Fibroblast of villous mesenchyme (primary cell): ENCODE measurements around the gene EMILIN2. TPM values are rescaled to one million over a fixed set of nuclear protein-coding genes. Genes with fewer than 3 reads are reported as not detected.

Source experiments
- DNase-seq: peaks from one replicate; pipeline ENCODE4 v3.0.0-alpha.2; 2010; ENCODE audit warnings: low read depth
- H3K4me3 ChIP-seq: 2 replicates; pipeline ENCODE4 v1.5.1; 2011; ENCODE audit warnings: low read depth, mild to moderate bottlenecking, low read length
- total RNA-seq: library from RNA; depleted of rRNA; stranded (reverse); fragments of >200 nt; gene quantifications from 2 replicates; pipeline ENCODE4 v1.2.3, GENCODE V29; 2012
- TF ChIP-seq, protein P1 (sequence below): IDR thresholded peaks from 2 replicates; pipeline ENCODE4 v1.5.1; 2012; ENCODE audit warnings: low read depth, mild to moderate bottlenecking, low read length; ENCODE audit not compliant: insufficient read depth

Gene EMILIN2
- total RNA-seq, 1 donor, result 16.4 TPM

DNA sequence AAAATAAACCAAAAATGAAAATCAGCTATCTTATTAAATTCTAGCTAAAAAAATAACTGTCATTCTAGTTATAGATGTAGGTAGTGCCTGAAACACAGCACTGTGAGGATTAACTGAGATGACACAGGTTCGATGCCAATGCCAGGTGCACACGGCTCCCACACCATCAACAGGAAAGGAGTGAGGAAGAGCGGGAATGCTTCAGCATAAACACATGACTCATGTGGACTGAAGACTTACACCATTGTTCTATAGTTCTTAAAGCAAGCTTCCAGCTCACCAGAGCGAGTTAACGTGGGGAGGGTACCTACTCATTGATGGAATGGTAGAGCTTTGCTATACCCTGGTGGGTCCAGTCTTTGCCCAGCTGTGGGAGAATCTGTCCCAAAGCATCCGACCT lies 76.7 kb downstream of the EMILIN2 start:
- TF ChIP-seq, protein P1, sequence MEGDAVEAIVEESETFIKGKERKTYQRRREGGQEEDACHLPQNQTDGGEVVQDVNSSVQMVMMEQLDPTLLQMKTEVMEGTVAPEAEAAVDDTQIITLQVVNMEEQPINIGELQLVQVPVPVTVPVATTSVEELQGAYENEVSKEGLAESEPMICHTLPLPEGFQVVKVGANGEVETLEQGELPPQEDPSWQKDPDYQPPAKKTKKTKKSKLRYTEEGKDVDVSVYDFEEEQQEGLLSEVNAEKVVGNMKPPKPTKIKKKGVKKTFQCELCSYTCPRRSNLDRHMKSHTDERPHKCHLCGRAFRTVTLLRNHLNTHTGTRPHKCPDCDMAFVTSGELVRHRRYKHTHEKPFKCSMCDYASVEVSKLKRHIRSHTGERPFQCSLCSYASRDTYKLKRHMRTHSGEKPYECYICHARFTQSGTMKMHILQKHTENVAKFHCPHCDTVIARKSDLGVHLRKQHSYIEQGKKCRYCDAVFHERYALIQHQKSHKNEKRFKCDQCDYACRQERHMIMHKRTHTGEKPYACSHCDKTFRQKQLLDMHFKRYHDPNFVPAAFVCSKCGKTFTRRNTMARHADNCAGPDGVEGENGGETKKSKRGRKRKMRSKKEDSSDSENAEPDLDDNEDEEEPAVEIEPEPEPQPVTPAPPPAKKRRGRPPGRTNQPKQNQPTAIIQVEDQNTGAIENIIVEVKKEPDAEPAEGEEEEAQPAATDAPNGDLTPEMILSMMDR, result no peak
- DNase-seq, result no peak
- no peak overlapping the region for H3K4me3 ChIP-seq

DNA sequence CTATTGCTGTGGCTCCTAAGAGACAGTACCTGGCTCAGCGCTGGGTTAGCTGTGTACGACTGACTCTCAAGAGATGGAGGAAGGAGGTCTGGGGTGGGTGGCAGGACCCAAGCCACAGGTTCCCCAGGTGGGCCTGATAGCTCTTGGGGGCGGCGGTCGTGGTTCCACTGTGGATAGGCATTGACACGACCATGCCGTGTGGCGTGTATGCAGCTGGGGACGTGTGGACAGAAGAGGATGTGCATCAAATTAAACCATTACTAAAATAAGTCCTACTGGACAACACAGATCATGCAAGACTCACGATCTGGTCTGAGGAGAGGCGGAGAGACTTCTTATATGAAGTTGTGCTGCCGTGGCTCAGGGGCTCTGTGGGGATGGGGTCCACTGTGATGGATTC lies 78.1 kb downstream of the EMILIN2 start:
- TF ChIP-seq, protein P1, result no peak
- no peak overlapping the region for H3K4me3 ChIP-seq
- DNase-seq, result no peak

DNA sequence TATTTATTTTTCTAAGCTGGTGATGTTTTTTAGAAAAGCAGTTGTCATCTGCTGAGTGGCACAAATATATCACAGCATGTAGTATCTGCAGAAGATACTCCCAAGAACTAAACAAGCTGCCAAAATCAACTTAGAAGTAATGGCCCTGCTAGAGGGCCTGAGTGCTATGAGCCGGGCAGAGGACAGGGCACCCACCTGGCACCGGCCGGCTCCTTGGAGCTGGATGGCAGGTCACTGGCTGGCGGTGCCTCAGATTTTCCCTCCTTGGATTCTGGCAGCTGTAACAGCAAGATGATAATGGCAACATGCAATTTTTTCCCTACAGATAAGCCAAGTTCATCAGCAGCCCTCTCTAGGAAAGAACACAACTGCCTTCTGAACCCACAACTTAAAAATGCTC lies 79.7 kb downstream of the EMILIN2 start:
- no peak for DNase-seq

DNA sequence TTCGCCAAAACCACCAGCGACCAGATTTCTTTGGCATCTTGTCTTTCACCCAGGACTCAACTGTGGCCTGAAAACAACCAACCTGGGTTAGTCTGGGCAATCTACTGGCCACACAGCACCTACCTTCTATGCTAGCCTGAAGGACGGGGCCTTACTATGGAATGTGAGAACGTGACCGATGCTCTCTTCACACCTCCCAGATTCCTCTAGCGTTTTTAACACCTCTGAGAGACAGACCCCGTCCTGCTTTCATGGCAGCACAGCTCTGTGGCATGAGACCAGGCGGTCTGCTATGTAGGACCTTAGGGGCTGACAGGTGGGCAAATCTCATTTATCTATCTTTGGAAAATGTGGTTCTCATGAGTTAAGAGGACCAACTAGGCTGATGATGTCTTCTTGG lies 80.9 kb downstream of the EMILIN2 start:
- no peak overlapping the region for H3K4me3 ChIP-seq
- TF ChIP-seq, protein P1, result no peak
- DNase-seq, result no peak

More for the DNA sequence above, 79.7 kb downstream of the EMILIN2 start:
- TF ChIP-seq, protein P1, result no peak
- no peak overlapping the region for H3K4me3 ChIP-seq

DNA sequence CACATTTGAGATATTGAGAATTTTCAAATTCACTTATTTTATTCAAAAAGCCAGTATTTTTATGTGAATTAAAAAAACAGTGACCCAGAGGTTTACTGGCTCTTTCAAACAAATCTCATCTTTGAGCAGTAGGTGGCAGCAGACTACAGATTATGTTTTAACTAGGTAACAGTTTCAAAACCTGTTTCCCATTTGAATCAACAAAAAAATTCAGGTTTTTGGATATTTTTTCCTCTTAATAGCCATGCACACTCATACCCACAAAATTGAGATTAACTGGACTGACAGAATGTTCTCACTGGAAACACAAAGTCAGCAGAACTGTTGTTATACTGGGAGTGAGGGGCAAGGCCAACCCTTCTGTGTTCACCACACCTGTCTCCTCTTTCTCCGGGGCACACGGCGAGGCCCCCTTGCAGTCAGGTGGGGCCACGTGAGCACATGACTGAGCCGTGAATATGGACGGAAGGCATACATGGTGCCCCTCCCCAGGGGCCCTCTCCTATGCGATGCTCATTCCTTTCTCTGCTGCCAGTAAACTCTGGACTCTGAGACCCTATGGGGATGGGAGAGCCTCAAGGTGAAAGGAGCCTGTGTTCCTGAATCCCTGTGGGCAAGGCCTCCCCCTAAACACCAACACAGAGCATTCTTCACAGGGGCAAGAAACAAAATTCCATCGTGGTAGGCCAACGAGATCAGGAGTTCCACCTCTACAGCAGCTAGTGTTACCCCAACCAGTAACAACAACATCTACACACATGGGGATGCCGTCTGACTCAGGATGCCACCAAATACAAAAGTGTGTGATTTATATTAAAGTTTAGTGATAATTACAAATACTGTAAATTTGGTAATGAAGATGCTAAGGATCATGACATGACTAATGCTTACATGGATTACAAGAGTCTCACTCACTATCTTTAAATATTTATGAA lies 85.7 kb downstream of the EMILIN2 start:
- TF ChIP-seq, protein P1, result peak; percentile 62
- peak; percentile 77 for DNase-seq
- H3K4me3 ChIP-seq, result no peak overlapping the region

DNA sequence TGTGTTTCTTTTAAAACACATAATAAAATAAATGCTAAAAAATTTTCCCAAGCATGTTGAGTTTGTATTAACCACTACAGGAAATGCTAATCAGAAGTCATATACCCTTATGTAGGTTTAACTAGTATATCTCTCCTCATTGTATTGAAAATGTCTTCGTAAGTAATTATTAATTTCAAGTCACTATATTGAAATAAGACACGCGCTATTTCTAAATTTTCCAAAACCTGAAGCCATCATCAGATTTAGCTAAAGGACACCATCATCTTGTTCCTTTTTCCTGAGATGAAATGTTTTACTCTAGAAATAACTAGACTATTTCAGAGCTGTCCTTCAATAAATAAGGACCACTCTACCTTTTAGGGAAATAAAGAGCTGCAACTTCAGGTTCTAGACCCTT lies 87.2 kb downstream of the EMILIN2 start:
- DNase-seq, result no peak
- TF ChIP-seq, protein P1, result no peak
- H3K4me3 ChIP-seq, result no peak overlapping the region
